Skeletal muscle tissue (tissue), 4 donors: ENCODE results near the gene PHF19. TPM values are rescaled to one million over a fixed set of nuclear protein-coding genes. Genes with fewer than 3 reads are reported as not detected.

ENCODE experiments used
- H3K27ac ChIP-seq: one replicate; pipeline ENCODE4 v1.7.0; 2013; ENCODE audit warnings: mild to moderate bottlenecking, low read depth, low read length, inconsistent platforms
- H3K27me3 ChIP-seq, 3 donors: one replicate each; pipeline ENCODE4 v1.7.0; 2013; ENCODE audit warnings: low read length in 3 of 3; ENCODE audit not compliant: control insufficient read depth in 3 of 3, insufficient read depth in 3 of 3
- H3K36me3 ChIP-seq, 3 donors: one replicate each; pipeline ENCODE4 v1.7.0; 2013; ENCODE audit warnings: low read length in 3 of 3; ENCODE audit not compliant: control insufficient read depth in 3 of 3, insufficient read depth in 3 of 3
- H3K4me1 ChIP-seq, 3 donors: one replicate each; pipeline ENCODE4 v1.7.0; 2013; ENCODE audit warnings: low read length in 3 of 3, mild to moderate bottlenecking in 3 of 3; ENCODE audit not compliant: control insufficient read depth in 3 of 3, insufficient read depth in 3 of 3
- H3K4me3 ChIP-seq, 3 donors: one replicate each; pipeline ENCODE4 v1.7.0; 2013; ENCODE audit warnings: low read length in 3 of 3
- H3K9ac ChIP-seq, 3 donors: one replicate each; pipeline ENCODE4 v1.7.0; 2013; ENCODE audit warnings: low read length in 3 of 3, mild to moderate bottlenecking in 3 of 3, moderate library complexity in 2 of 3, low read depth in 1 of 3
- H3K9me3 ChIP-seq, 3 donors: one replicate each; pipeline ENCODE4 v1.7.0; 2013; ENCODE audit warnings: low read length in 3 of 3; ENCODE audit not compliant: control insufficient read depth in 3 of 3
- total RNA-seq: library from RNA; depleted of rRNA; stranded (reverse); fragments of >200 nt; gene quantifications from one replicate; pipeline ENCODE4 v1.2.3, GENCODE V29; 2014
- donor health status: Osteomylitis.

PHF19 gene
- total RNA-seq, 1 donor from 2014 or later: 14.1 TPM

- H3K9ac ChIP-seq: no peak overlapping the region
- no peak overlapping the region for H3K4me3 ChIP-seq
- peaks cover 6 to 10% (median 10%) of the 10 kb centered on the region in 3 donors for H3K4me1 ChIP-seq
- no peaks in the 10 kb centered on the region for H3K9me3 ChIP-seq
- H3K27ac ChIP-seq: no peak overlapping the region
- peaks cover 0 to 12% (median 6%) of the 10 kb centered on the region in 3 donors for H3K36me3 ChIP-seq
- H3K27me3 ChIP-seq: no peaks in the 10 kb centered on the region
Observed at GRCh38 chr9:120913647-120914264, 36.8 kb upstream of the PHF19 start.

DNA sequence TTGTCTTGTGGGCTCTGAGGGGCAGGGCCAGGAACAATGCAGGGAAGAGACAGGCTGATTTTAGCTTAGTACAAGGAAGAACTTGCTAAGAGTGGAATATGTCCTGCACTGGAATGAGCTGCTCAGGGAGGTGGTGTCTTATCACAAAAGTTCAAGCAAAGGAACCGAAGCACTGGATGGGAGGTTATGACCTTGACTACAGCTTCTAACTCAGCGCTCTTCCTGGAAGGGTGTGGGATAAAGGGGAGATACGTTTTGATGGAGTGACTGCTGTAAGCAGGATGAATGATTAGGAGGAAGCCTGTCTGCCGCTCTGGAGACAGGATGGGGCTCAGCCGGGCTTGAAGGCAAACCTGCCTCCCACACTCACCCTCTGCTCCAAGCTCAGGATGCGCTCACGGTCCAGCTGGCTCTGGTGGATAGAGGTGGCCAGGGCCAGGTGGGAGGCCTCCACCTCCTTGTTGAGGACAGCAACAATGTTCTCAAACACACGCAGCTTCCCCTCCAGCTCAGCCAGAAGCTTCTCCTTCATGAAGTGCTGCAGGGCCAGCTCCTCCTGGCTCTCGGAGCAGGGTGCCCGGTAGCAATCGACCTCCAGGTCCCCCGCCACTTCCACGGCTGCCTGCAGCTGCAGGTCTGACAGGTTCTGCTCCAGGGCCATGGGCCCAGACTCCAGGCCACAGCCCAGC is 36.1 kb upstream of the PHF19 start:
- H3K36me3 ChIP-seq: peaks cover 0 to 12% (median 6%) of the 10 kb centered on the region in 3 donors
- peak overlapping the region in 1 of 3 donors; percentile 24 for H3K9ac ChIP-seq
- H3K9me3 ChIP-seq: no peaks in the 10 kb centered on the region
- H3K27ac ChIP-seq: no peak overlapping the region
- no peak overlapping the region for H3K4me3 ChIP-seq
- H3K4me1 ChIP-seq: peaks cover 4 to 7% (median 7%) of the 10 kb centered on the region in 3 donors
- no peaks in the 10 kb centered on the region for H3K27me3 ChIP-seq

GRCh38 chr9:120911295-120911837 is 34.4 kb upstream of the PHF19 start:
- no peaks in the 10 kb centered on the region for H3K9me3 ChIP-seq
- H3K36me3 ChIP-seq: peaks cover 0 to 12% (median 6%) of the 10 kb centered on the region in 3 donors
- H3K4me3 ChIP-seq: no peak overlapping the region

DNA sequence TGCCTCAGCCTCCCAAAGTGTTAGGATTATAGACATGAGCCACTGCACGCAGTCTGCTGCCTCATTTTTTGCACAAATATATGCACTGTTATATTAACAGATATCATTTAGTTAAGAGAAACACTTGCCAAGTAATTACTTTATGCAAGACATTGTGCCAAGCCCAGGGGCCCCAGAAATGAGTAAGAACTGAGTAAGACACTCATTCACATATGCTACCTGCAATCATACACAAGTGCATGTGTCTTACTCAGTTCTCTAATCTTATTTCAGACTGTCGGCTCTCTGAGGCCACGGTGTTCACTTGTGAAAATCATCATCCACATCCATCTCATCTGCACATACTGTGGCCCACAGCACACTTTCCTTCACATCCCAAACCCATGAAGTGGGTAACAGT is 33.7 kb upstream of the PHF19 start:
- no peak overlapping the region for H3K27ac ChIP-seq

More at GRCh38 chr9:120911295-120911837, 34.4 kb upstream of the PHF19 start:
- Histone ChIP-seq H3K4me1 (peaks cover 0 to 3% (median 3%) of the 10 kb centered on the region in 3 donors), H3K9ac (no peak overlapping the region), H3K27ac (no peak overlapping the region), H3K27me3 (no peaks in the 10 kb centered on the region)

DNA sequence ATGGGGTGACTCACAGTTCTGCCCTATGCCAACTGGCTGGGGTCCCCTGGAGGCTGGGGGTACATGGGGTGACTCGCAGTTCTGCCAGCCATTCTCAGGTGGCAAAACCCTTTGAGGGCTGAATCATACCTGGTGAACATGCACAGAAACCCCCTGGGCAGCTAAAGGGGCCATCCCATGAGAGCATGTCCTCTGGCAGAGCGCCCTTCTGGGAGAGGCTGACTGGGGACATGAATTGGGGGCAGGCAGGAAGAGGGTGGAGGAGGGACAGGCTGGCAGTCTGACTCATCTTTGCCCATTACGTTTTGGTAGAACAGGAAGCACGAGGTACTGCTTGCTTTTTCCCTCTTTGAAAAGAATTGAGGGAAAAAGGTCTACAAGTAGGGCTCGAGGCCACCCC is 32.9 kb upstream of the PHF19 start:
- no peaks in the 10 kb centered on the region for H3K9me3 ChIP-seq
- peaks cover 0 to 15% (median 6%) of the 10 kb centered on the region in 3 donors for H3K36me3 ChIP-seq
- no peak overlapping the region for H3K4me3 ChIP-seq
- no peak overlapping the region for H3K9ac ChIP-seq
- no peak overlapping the region for H3K27ac ChIP-seq
- no peaks in the 10 kb centered on the region for H3K27me3 ChIP-seq
- H3K4me1 ChIP-seq: no peaks in the 10 kb centered on the region

More for the DNA sequence above, 33.7 kb upstream of the PHF19 start:
- no peaks in the 10 kb centered on the region for H3K4me1 ChIP-seq
- H3K4me3 ChIP-seq: no peak overlapping the region
- H3K9ac ChIP-seq: no peak overlapping the region
- no peaks in the 10 kb centered on the region for H3K27me3 ChIP-seq
- H3K36me3 ChIP-seq: peaks cover 0 to 12% (median 6%) of the 10 kb centered on the region in 3 donors
- H3K9me3 ChIP-seq: no peaks in the 10 kb centered on the region

DNA sequence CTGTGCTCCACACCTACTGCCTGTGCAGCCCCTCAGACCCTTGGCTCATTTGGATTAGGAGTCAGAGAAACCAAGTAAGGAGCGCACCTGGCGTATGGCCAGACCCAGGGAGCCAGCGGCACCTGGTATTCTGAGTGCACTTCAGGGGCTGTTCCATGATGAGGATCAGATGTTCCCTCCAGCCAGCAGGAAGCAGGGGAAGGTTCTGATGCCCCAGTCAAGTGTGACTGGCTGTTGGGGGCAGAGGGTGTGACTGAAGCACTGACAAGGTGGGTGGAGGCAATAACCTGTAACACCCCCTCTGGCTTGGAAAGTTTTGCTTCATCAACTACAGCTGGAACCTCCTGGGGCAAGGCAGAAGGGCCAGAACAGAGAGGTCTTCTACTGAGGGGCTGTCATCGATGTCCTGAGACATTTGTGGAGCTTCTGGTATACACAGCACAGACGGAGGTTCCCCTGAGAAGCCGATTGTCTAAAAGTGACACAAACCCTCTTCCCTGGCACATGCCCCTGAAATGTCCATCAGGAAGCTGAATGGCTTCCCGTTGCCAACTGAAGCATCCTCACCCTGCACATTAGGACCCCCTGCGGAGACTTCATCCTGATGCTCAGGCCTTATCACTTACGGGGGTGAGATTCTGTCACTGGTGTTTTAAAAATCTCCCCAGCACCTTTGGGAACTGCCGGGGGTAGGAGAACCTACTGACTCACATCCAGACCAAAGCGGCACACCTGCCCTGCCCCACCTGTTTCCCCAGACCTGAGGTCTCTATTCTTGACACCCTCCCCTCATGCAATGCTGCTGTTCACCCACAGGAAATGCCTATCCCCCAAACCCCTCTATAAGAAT is 28.6 kb upstream of the PHF19 start:
- H3K4me1 ChIP-seq: no peaks in the 10 kb centered on the region
- H3K9me3 ChIP-seq: no peaks in the 10 kb centered on the region
- no peak overlapping the region for H3K4me3 ChIP-seq
- peaks cover 0 to 4% (median 0%) of the 10 kb centered on the region in 3 donors for H3K36me3 ChIP-seq
- peaks cover 0 to 3% (median 0%) of the 10 kb centered on the region in 3 donors for H3K27me3 ChIP-seq
- no peak overlapping the region for H3K27ac ChIP-seq
- no peak overlapping the region for H3K9ac ChIP-seq

- Histone ChIP-seq H3K9me3 (no peaks in the 10 kb centered on the region), H3K4me3 (no peak overlapping the region), H3K27ac (no peak overlapping the region), H3K9ac (no peak overlapping the region), H3K36me3 (peaks cover 0 to 4% (median 0%) of the 10 kb centered on the region in 3 donors), H3K27me3 (peaks cover 0 to 3% (median 0%) of the 10 kb centered on the region in 3 donors), H3K4me1 (no peaks in the 10 kb centered on the region)
Observed at GRCh38 chr9:120904978-120905301, 28.0 kb upstream of the PHF19 start.

DNA sequence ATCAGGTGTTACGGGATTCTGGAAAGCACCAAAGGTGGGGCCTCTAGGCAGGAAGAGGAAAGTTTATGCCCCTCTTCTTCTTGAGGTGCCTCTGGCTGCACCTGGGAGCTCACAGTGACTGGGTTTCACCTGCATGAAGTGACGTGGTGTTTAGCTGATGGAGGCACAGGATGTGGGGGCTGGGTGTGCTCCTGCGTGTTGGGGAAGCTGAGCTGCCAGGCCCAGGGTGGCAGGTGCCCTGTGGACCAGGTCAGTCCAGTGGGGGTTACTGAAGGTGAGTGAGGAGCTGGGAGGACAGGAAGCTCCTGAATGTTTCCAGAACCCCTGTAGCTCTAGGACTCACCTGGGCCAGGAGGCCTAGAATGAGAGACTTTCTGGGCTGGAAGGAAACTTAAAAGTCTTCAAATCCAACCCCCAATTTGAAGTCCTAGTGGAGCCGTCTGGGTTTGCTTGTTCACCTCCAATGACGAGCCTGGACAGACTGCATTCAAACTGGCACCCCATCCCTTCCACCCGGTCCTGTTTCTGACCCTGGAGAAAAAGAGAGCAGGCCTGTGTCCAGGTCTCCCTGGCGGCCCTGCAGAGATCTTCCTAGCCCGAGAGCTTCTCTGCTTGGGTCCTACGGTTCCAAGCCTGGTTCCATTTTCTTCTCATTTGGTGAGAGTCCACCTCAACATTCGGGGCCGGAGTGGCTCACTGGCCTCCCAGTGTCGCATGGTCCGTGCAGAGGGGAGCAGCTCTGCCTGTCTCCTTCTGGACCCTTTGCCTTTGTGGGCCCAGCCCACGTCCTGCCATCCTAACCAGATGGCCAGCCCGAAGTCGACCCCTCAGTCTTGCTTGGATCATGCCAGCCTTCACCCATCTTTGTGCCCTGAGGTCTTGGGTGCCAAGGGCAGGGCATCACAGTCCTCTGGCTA is 27.3 kb upstream of the PHF19 start:
- peaks cover 0 to 3% (median 0%) of the 10 kb centered on the region in 3 donors for H3K27me3 ChIP-seq
- H3K4me1 ChIP-seq: no peaks in the 10 kb centered on the region
- no peak overlapping the region for H3K9ac ChIP-seq
- no peaks in the 10 kb centered on the region for H3K9me3 ChIP-seq
- H3K36me3 ChIP-seq: peaks cover 0 to 4% (median 0%) of the 10 kb centered on the region in 3 donors
- no peak overlapping the region for H3K27ac ChIP-seq
- H3K4me3 ChIP-seq: no peak overlapping the region
